ENCODE data around the gene TRAPPC2L.
"Not testable (repeated sequence)": the region's sequence is repeated elsewhere in the genome, so short reads cannot be mapped to it uniquely, and the experiment has no call there.

Gene TRAPPC2L

GRCh38 chr16:88818575-88818874 lies 38.4 kb upstream of the TRAPPC2L start:
- no peak for DNase-seq (ENCODE audit: low read depth in 2 of 2)

GRCh38 chr16:88819126-88819525 lies 37.8 kb upstream of the TRAPPC2L start:
- DNase-seq (ENCODE audit: low read depth in 2 of 2) = no peak

DNA sequence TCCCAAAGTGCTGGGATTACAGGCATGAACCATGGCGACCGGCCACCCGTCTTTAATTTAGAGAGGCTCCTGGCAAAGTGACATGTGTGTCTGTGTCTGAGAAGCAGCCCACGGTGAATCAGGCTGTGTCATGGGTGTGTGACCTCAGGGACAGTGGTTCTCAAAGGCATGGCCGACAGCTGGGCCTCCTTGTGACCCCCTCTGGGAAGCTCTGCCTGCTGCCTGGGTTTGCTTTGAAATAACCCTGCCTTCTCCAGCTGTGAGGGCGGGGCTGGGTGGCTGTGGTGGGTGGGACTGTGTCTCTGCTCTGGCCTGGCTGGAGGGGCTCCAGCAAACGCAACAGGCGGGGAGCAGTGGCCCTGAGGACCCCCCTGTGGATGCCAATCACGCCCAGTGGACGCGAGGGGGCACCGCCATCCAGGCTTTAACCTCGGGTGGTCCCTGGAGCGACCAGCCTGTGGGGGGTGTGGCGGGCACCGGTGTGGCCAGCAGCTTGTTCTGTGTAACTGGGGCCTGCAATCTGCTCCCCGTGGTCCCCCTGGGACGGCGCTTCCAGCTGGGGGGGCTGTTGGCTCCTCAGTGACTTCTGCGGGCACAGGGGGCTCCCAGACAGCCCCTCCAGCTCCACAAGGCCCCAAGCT lies 36.4 kb upstream of the TRAPPC2L start:
- no peak for DNase-seq (ENCODE audit: low read depth in 2 of 2)

- no peak for DNase-seq (ENCODE audit: low read depth in 2 of 2)
These were observed 35.6 kb upstream of the TRAPPC2L start for GRCh38 chr16:88821168-88821850.

- DNase-seq (ENCODE audit: low read depth in 2 of 2) = no peak
These were observed 34.5 kb upstream of the TRAPPC2L start for GRCh38 chr16:88822281-88823040.

GRCh38 chr16:88823646-88824045 lies 33.3 kb upstream of the TRAPPC2L start:
- not testable (repeated sequence) for DNase-seq (ENCODE audit: low read depth in 2 of 2)

GRCh38 chr16:88824256-88825077 lies 32.5 kb upstream of the TRAPPC2L start:
- no peak for DNase-seq (ENCODE audit: low read depth in 2 of 2)

DNA sequence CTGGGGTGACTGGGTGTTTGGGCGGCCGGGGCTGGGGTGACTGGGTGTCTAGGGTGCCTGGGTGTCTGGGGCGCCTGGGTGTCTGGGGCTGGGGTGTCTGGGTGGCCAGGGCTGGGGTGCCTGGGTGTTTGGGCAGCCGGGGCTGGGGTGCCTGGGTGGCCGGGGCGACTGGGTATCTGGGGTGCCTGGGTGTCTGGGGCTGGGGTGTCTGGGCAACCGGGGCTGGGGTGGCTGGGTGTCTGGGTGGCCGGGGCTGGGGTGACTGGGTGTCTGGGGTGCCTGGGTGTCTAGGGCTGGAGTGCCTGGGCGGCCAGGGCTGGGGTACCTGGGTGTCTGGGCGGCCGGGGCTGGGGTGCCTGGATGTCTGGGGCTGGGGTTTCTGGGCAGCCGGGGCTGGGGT lies 31.8 kb upstream of the TRAPPC2L start:
- no peak for DNase-seq (ENCODE audit: low read depth in 2 of 2)

GRCh38 chr16:88826070-88826840 lies 30.7 kb upstream of the TRAPPC2L start:
- DNase-seq (ENCODE audit: low read depth in 2 of 2) = no peak

- DNase-seq (ENCODE audit: low read depth in 2 of 2) = no peak
These were observed 29.2 kb upstream of the TRAPPC2L start for GRCh38 chr16:88827727-88828126.

- DNase-seq (ENCODE audit: low read depth in 2 of 2) = no peak
These were observed 28.2 kb upstream of the TRAPPC2L start for GRCh38 chr16:88828711-88829110.

DNA sequence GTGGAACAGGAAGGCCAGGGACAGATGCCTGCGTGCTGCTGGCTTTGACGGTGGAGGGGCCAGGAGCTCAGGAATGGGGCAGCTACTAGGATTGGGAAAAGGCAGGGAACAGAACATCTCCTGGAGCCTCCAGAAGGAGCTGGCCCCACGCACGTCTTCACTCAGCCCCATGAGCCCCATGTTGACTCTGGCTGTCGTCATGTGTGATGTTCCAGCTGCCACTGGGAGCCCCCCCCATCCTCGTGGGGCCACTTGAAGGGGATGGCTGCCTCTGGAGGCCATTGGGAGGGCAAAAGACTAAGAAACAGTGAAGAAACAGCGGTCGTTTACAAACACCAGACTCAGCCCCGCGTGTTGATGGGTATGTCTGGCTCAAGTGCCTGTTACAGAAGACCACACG lies 26.7 kb upstream of the TRAPPC2L start:
- no peak for DNase-seq (ENCODE audit: low read depth in 2 of 2)

DNA sequence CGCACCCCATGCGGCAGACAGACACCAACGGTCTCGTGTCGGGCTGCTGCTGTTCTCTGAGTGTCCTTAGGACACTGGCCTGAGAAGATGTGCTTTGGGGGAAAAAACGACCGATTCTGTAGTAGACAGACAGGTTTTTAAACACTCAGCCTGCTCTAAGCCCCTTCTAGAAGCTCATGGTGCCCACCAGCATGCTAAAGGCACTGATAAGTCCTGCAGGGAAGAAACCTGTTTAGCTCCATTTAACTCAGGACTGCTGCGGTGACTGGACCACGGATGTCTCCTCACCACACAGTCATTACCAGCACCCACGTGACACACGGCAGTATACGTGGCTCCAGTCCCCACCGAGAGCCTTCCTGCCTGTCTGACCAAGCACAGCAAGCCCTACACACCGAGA lies 26.1 kb upstream of the TRAPPC2L start:
- DNase-seq (ENCODE audit: low read depth in 2 of 2) = no peak

- no peak for DNase-seq (ENCODE audit: low read depth in 2 of 2)
These were observed 25.1 kb upstream of the TRAPPC2L start for GRCh38 chr16:88831838-88832237.

GRCh38 chr16:88833086-88833485 lies 23.8 kb upstream of the TRAPPC2L start:
- no peak for DNase-seq (ENCODE audit: low read depth in 2 of 2)

DNA sequence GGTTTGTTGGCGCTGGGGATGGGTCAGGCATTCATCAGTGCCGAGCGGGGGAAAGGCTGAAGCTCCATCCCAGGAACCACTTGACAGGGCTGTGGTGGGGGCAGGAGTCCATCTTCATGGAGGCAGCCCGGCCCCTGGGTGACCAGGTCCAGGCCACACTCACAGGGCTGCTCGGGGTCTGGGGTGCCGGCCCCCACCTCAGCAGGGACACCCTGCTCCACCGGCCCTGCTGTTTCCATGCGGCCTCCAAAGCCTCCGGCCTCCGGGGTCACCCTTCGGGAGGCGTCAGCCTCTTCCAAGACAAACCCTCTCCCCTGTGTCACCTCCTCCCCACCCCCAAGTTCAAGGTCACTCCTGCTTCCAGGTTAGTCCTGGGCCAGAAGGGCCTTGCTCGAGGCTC lies 22.3 kb upstream of the TRAPPC2L start:
- DNase-seq (ENCODE audit: low read depth in 2 of 2) = no peak

- no peak for DNase-seq (ENCODE audit: low read depth in 2 of 2)
These were observed 21.5 kb upstream of the TRAPPC2L start for GRCh38 chr16:88835383-88835782.

- DNase-seq (ENCODE audit: low read depth in 2 of 2) = no peak
These were observed 21.1 kb upstream of the TRAPPC2L start for GRCh38 chr16:88835818-88836217.

GRCh38 chr16:88836791-88837190 lies 20.1 kb upstream of the TRAPPC2L start:
- no peak for DNase-seq (ENCODE audit: low read depth in 2 of 2)

- DNase-seq (ENCODE audit: low read depth in 2 of 2) = no peak
These were observed 19.1 kb upstream of the TRAPPC2L start for GRCh38 chr16:88837806-88838205.

DNA sequence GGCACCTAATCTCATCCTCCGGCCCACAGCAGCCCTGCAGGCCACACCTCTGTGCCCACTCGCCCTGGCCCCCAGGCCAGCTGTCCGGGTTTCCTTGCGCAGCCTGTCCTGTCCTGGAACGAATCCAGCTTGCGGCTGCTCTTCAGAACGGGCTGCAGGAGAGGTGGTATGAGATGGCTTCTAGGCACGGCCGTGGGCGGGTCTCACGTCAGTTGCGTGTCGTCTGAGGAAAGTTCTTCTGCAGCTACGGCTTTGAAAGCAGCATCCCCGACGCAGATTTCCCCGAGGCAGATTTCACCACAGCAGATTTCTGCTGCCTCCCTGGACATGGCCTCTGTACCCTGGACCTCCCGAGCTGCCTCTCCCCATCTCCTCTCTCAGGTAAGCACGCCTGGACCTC lies 18.4 kb upstream of the TRAPPC2L start:
- DNase-seq (ENCODE audit: low read depth in 2 of 2) = no peak

Data from stimulated activated CD4-positive, alpha-beta T cell treated with anti-CD3 and anti-CD28 coated beads, Interleukin-12 subunit alpha, Interleukin-12 subunit beta, amount 100 ng/mL, for 24 hours (primary cell).